ENCODE data around the gene LPIN2. TPM values are rescaled to one million over a fixed set of nuclear protein-coding genes. Genes with fewer than 3 reads are reported as not detected.

Gene LPIN2
- total RNA-seq, 3 donors from 2014 or later (not counting 1 experiment from before 2014, with no cell fraction given), result 32.9 to 58.8 (median 57.1) TPM

- peaks cover 75 to 82% of the 10 kb centered on the region in 2 donors for H3K4me1 Mint-ChIP-seq
- intact Hi-C loops (cut with micrococcal nuclease), result no loop called here
- H3K4me1 ChIP-seq (ENCODE audit: control insufficient read depth, insufficient read depth, low read length), result peaks cover 41% of the 10 kb centered on the region
- H3K27ac ChIP-seq (ENCODE audit: low read length), result peak overlapping the region; percentile 93
- H3K27me3 Mint-ChIP-seq (ENCODE audit: low read depth in 2 of 2), result no peaks in the 10 kb centered on the region
- peak overlapping the region; percentile 91 for H3K4me3 Mint-ChIP-seq
- H3K27ac Mint-ChIP-seq, result peak overlapping the region; percentile 95 to 98
- peaks cover 5% of the 10 kb centered on the region for H3K36me3 ChIP-seq (ENCODE audit: control insufficient read depth, insufficient read depth, low read length)
- TF ChIP-seq CTCF (IDR thresholded peaks at IDR 0.05), result no peak
- no peak overlapping the region for H3K4me3 ChIP-seq (ENCODE audit: low read length)
- 20% methylated on average over 3 of the region's 3 CpGs for WGBS (ENCODE audit: insufficient coverage)
- H3K9me3 Mint-ChIP-seq, result no peaks in the 10 kb centered on the region
- no peaks in the 10 kb centered on the region for H3K27me3 ChIP-seq (ENCODE audit: control insufficient read depth, insufficient read depth, low read length)
- peak; percentile 27 to 74 (median 40) for ATAC-seq
- no peaks in the 10 kb centered on the region for H3K36me3 Mint-ChIP-seq
- no peaks in the 10 kb centered on the region for H3K9me3 ChIP-seq (ENCODE audit: control insufficient read depth, insufficient read depth, low read length)
- peak; percentile 33 to 61 for DNase-seq
These were observed 34.3 kb downstream of the LPIN2 start for GRCh38 chr18:2978661-2979106.

- no peak for TF ChIP-seq CTCF (IDR thresholded peaks at IDR 0.05)
- no peak for DNase-seq
- Mint-ChIP-seq H3K9me3 (no peaks in the 10 kb centered on the region), H3K36me3 (no peaks in the 10 kb centered on the region), H3K27ac (peak overlapping the region; percentile 95 to 98), H3K4me3 (peak overlapping the region; percentile 91), H3K27me3 (ENCODE audit: low read depth in 2 of 2) (no peaks in the 10 kb centered on the region), H3K4me1 (peaks cover 75 to 84% of the 10 kb centered on the region in 2 donors)
- Histone ChIP-seq H3K27me3 (ENCODE audit: control insufficient read depth, insufficient read depth, low read length) (no peaks in the 10 kb centered on the region), H3K9me3 (ENCODE audit: control insufficient read depth, insufficient read depth, low read length) (no peaks in the 10 kb centered on the region), H3K4me1 (ENCODE audit: control insufficient read depth, insufficient read depth, low read length) (peaks cover 41% of the 10 kb centered on the region), H3K4me3 (ENCODE audit: low read length) (no peak overlapping the region), H3K36me3 (ENCODE audit: control insufficient read depth, insufficient read depth, low read length) (peaks cover 7% of the 10 kb centered on the region), H3K27ac (ENCODE audit: low read length) (peak overlapping the region; percentile 93)
- no peak for ATAC-seq
- intact Hi-C loops (cut with micrococcal nuclease), result no loop called here
- WGBS (ENCODE audit: insufficient coverage), result 35% methylated on average over 3 of the region's 3 CpGs
These were observed 34.7 kb downstream of the LPIN2 start for GRCh38 chr18:2978208-2978607.

- DNase-seq (peak in 1 of 2 donors; percentile 7), ATAC-seq (no peak)
- Histone ChIP-seq H3K4me1 (ENCODE audit: control insufficient read depth, insufficient read depth, low read length) (peaks cover 48% of the 10 kb centered on the region), H3K36me3 (ENCODE audit: control insufficient read depth, insufficient read depth, low read length) (peaks cover 7% of the 10 kb centered on the region), H3K9me3 (ENCODE audit: control insufficient read depth, insufficient read depth, low read length) (no peaks in the 10 kb centered on the region), H3K4me3 (ENCODE audit: low read length) (no peak overlapping the region), H3K27me3 (ENCODE audit: control insufficient read depth, insufficient read depth, low read length) (no peaks in the 10 kb centered on the region), H3K27ac (ENCODE audit: low read length) (peak overlapping the region; percentile 21)
- H3K9me3 Mint-ChIP-seq, result no peaks in the 10 kb centered on the region
- no peaks in the 10 kb centered on the region for H3K36me3 Mint-ChIP-seq
- peak overlapping the region; percentile 66 for H3K4me3 Mint-ChIP-seq
- no peak for TF ChIP-seq CTCF (IDR thresholded peaks at IDR 0.05)
- H3K27ac Mint-ChIP-seq, result peak overlapping the region; percentile 95 to 98
- H3K27me3 Mint-ChIP-seq (ENCODE audit: low read depth in 2 of 2), result no peaks in the 10 kb centered on the region
- H3K4me1 Mint-ChIP-seq, result peaks cover 75 to 84% of the 10 kb centered on the region in 2 donors
- intact Hi-C loops (cut with micrococcal nuclease), result no loop called here
- 66% methylated on average over 6 of the region's 8 CpGs for WGBS (ENCODE audit: insufficient coverage)
These were observed 36.5 kb downstream of the LPIN2 start for GRCh38 chr18:2976218-2977132.

Measured in natural killer cell (primary cell).